GM12864 (cell line): ENCODE measurements around the gene COQ9.

Experiments used
- DNase-seq: peaks from one replicate; pipeline ENCODE4 v3.0.0-alpha.2; 2011; ENCODE audit warnings: low read depth
- H3K4me3 ChIP-seq: 2 replicates; pipeline ENCODE4 v1.5.1; 2011; ENCODE audit warnings: mild to moderate bottlenecking, low read depth, low read length, control low read depth
- TF ChIP-seq, protein P1 (sequence below): IDR thresholded peaks from 2 replicates; pipeline ENCODE4 v1.5.1; 2011; ENCODE audit warnings: low read depth, mild to moderate bottlenecking, moderate library complexity, low read length, control low read depth, inconsistent platforms; ENCODE audit errors: missing control alignments

The COQ9 gene

GRCh38 chr16:57472665-57473060 lies 25.4 kb downstream of the COQ9 start:
- no peak for DNase-seq
- TF ChIP-seq, protein P1, sequence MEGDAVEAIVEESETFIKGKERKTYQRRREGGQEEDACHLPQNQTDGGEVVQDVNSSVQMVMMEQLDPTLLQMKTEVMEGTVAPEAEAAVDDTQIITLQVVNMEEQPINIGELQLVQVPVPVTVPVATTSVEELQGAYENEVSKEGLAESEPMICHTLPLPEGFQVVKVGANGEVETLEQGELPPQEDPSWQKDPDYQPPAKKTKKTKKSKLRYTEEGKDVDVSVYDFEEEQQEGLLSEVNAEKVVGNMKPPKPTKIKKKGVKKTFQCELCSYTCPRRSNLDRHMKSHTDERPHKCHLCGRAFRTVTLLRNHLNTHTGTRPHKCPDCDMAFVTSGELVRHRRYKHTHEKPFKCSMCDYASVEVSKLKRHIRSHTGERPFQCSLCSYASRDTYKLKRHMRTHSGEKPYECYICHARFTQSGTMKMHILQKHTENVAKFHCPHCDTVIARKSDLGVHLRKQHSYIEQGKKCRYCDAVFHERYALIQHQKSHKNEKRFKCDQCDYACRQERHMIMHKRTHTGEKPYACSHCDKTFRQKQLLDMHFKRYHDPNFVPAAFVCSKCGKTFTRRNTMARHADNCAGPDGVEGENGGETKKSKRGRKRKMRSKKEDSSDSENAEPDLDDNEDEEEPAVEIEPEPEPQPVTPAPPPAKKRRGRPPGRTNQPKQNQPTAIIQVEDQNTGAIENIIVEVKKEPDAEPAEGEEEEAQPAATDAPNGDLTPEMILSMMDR, result no peak
- no peak overlapping the region for H3K4me3 ChIP-seq

DNA sequence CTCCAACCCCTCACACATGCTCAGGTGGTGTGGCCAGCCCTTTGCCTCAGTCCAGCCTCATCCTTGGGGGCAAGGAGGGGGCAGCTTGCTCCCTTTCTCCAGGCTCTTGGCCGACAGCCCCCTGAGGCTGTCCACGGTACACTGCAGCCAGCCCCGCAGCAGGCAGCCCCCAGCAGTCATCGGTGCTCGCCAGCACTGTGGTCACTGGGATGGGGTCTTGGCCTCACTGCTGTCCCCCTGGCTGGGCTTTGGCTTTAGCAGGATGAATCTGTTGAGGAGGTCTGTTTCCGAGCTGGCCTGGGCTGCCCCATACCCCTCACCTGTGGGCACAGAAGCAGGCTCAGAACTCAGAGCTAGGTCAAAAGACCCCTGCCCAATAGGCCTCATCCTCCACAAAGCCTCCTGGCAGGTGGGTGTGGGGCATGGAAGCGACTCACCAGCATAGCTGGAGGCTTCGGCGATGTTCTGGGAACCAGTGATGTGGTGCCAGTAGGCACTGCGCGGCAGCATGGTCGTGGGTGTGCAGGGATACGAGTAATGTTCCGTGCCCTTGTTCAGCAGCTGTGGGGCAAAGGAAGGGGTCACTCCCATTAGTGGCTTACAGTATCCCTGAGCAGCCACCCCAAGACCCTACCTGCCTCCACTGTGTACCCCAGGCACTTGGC lies 26.0 kb downstream of the COQ9 start:
- no peak for DNase-seq
- no peak overlapping the region for H3K4me3 ChIP-seq
- TF ChIP-seq, protein P1, result no peak

GRCh38 chr16:57473906-57474305 lies 26.6 kb downstream of the COQ9 start:
- TF ChIP-seq, protein P1, result no peak
- no peak overlapping the region for H3K4me3 ChIP-seq
- no peak for DNase-seq

GRCh38 chr16:57474671-57475661 lies 27.7 kb downstream of the COQ9 start:
- no peak overlapping the region for H3K4me3 ChIP-seq
- TF ChIP-seq, protein P1, result no peak
- DNase-seq, result no peak

DNA sequence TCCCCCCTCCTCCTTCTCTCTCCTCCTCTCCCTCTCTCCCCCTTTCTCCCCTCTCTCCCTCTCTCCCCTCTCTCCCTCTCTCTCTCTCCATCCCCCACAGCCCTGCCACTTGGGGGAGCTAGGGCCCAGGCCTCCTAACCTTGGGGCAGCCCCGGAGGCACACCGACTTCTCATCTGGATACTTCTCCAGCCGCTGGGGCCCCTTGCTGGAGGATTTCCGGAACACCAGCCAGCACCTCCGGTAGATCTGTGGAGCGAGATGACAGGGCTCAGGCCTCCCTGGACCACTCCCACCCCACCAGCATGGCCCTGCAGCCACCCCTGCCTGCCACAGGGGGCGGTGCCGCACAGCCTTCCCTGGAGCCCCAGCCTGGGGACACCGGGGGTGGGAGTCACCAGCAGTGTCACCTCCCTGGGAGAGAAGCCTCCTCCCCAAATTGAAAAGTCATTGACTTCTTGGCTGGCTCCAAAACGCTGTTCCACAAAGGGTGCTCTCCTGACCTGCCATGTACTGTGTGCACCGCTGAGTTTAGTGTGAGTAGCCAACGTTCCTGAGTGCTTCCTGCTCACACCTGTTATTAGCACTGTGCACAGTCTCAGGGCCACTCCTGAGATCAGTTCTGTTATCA lies 28.5 kb downstream of the COQ9 start:
- H3K4me3 ChIP-seq, result no peak overlapping the region
- TF ChIP-seq, protein P1, result peak; percentile 95
- peak; percentile 41 for DNase-seq

- no peak overlapping the region for H3K4me3 ChIP-seq
- DNase-seq, result no peak
- TF ChIP-seq, protein P1, result no peak
These were observed 29.5 kb downstream of the COQ9 start for GRCh38 chr16:57476546-57477410.
